GM12873 (cell line): ENCODE measurements around the gene PCNX1.

Source experiments
- CTCF ChIP-seq: IDR thresholded peaks from 2 replicates; pipeline ENCODE4 v1.5.1; 2012; ENCODE audit warnings: low read depth, mild to moderate bottlenecking, moderate library complexity, low read length, control low read depth; ENCODE audit not compliant: insufficient read depth; ENCODE audit errors: missing control alignments

PCNX1 gene

GRCh38 chr14:70879448-70879847, 27.8 kb upstream of the PCNX1 start:
- no peak for TF ChIP-seq CTCF

GRCh38 chr14:70881549-70882177, 25.6 kb upstream of the PCNX1 start:
- TF ChIP-seq CTCF: no peak

- TF ChIP-seq CTCF: no peak
These were observed 24.3 kb upstream of the PCNX1 start for GRCh38 chr14:70882776-70883492.

- no peak for TF ChIP-seq CTCF
These were observed 22.5 kb upstream of the PCNX1 start for GRCh38 chr14:70884595-70885342.

- TF ChIP-seq CTCF: no peak
These were observed 21.8 kb upstream of the PCNX1 start for GRCh38 chr14:70885343-70886022.

- TF ChIP-seq CTCF: no peak
These were observed 20.6 kb upstream of the PCNX1 start for GRCh38 chr14:70886421-70887206.
